GM23248 (cell line): Measurements from ENCODE around the gene RHEB.

Experiments
- EZH2 ChIP-seq: fragments of 200-600 bp; sonication (generic); IDR thresholded peaks from 2 replicates; pipeline ENCODE4 v1.6.1; 2018; ENCODE audit warnings: antibody characterized with exemption, mild to moderate bottlenecking; ENCODE audit not compliant: insufficient read depth, poor library complexity, severe bottlenecking
- EZH2phosphoT487 ChIP-seq: fragments of 200-600 bp; sonication (generic); IDR thresholded peaks from 2 replicates; pipeline ENCODE4 v1.6.1; 2018; ENCODE audit warnings: antibody characterized with exemption, moderate library complexity, mild to moderate bottlenecking, low read depth; ENCODE audit not compliant: insufficient read depth

DNA sequence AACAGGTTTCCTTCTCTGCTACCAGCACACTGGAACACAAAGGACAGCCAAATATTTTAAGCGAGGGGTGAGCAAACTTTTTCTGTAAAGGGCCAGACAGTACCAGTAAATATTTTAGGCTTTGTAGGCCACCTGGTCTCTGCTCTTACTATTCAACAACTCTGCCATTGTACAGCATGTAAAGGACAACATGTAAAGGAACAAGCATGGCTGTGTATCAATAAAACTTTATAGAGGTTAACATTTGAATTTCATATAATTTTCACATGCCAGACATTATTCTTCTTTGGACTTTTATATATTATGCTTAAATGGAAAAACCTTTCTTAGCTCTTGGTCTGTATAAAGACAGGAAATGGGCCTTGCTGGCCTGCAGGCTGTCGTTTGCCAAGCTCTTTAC, 30.2 kb downstream of the RHEB start:
- no peak for TF ChIP-seq EZH2
- no peak for TF ChIP-seq EZH2phosphoT487
